Measurements from ENCODE around the gene KCNIP4.

The KCNIP4 gene

DNA sequence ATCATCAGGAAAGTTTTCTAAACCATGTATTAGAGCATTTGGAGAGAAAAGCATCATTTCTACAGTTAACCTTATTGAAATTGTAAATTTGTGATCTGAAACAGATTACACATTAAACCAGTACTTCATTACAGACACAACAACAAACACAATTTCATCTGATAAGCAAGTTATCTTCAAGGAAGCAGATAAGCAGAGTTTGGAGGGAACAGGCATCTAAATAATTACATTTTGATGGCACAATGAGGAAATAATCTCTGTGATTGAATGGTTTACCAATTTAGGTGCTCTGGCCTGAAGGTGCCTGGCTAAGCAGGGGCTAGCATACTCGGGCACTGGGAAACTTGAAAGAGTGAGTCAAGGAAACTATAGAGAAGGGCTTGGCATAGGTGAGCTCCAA, 628.5 kb downstream of the KCNIP4 start:
- DNase-seq, result no peak

- no peak for DNase-seq
Measured at GRCh38 chr4:21307709-21308108, 640.9 kb downstream of the KCNIP4 start.

- DNase-seq, result no peak
Measured at GRCh38 chr4:21304540-21304887, 644.1 kb downstream of the KCNIP4 start.

- DNase-seq, result no peak
Measured at GRCh38 chr4:21290562-21290961, 658.0 kb downstream of the KCNIP4 start.

- no peak for DNase-seq
Measured at GRCh38 chr4:21276046-21276445, 672.5 kb downstream of the KCNIP4 start.

DNA sequence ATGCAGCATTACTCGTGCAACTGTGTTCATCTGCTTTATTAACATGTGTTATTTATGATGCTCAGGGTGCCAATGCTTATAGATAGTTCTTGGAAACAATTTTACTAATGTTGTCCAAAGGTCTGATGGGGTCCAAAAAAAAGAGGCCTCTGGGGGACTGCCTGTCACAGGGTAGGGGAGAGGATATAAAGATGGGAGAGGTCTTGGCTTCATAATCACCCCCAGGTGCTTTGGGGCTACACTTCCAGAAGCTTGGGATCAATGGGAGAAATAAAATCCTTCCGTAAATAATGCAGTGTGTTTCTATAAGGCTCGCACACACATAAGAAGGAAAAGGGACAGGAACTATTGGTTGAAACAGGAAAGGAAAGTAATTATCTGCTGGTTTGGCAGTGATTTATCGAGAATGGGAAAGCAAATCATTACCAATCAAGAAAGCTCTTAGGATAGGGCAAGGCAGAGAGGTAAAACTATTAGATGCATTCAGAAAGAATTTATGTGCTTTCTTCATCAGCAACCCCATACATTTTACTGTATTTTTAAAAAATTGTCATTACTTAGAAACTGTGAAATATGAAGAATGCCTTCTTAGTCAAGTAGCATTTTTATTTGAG, 677.0 kb downstream of the KCNIP4 start:
- no peak for DNase-seq

- DNase-seq, result no peak
Measured at GRCh38 chr4:21248331-21248730, 700.2 kb downstream of the KCNIP4 start.

DNA sequence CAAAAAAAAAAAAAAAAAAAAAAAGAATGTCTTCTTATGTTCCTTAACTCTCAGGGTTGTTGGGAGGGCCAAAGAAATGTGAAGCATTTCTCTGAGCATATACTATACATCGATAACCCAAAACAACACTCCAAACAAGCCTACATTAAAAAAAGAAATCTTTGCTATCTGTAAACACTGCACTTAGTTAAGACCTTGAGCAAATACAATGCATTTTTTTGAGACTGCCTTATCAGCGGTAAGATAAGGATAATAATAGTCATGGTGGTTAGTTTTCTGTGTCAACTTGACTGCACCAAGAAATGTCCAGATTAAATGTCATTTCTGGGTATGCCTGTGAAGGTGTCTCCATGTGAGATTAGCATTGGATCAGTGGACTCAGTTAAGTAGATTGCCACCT, 706.4 kb downstream of the KCNIP4 start:
- no peak for DNase-seq

DNA sequence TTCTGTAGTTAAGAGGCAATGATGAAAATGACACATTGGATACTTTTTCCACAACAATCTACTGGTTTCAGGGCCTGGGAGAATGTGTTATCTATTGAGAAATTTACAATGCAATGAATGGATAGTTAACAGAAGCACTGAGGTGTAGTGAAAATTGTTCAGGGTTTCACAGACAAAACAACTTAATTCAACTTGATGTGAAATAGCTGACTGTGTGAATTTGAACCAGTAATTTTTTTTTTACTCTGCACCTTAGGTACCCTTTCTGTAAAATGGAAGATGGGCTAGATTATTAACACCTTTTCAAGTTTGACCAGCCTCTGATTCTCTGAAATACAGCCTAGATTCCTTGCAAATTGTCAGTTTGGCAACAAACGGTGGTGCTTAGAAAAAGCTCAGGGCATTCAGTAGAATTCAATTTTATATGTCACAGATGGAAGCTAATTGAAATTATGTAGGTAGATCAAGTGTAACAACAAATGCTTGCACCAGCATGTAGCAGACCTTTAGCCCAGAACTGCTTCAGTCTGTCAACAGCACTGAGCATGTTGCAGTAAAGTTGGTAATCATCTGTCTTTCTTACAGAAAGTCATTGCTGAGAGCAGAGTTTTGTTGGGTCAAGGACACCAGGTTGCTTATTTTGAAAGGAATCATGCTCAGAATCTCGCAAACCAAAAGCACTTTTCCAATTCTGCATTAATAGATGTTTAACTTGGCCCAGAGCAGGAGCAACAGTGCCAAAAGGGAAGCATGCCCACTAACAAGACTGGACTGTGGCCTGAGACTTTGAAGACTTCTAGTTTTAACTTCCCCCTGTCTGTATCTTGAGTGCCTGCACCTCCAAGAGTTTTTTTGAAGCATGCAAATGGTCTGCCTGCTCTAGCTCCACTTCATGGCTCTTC, 721.7 kb downstream of the KCNIP4 start:
- DNase-seq, result no peak

DNA sequence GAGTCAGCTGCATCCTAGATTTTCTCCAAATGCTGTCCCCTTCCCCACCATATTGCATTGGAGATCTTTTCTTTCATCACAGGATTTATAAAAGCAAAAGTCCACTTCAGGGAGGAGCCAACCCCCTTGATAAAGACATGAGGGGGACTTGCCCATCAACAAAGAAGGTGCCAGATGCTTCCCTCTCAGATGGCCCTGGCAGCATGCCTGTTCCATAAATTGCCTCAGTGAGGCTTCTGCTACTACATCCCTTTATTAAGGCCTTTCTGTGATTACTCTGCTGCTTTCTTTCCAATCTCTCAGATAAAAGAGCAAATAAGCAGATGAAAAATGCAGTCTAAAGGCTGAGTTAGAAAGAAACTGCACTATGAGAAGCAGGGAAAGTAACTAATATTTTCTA, 736.7 kb downstream of the KCNIP4 start:
- DNase-seq, result no peak

DNA sequence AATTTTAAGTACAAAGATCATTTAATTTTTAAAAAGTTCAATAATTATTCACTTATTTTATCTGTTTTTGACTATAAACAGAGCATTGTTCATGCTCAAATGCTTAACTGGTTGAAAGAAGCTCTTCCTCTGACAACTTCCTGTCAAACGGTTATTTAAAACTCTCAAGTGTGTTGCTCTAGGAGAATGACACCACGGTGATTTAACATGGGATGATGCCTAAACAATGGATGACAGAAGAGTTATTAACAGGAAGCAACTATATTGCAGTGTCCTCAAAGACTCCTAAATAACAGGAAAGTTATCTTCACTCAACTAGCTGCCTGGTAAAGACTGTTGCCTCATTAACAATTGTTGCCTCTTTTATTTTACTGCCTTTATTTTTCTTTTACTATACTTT, 738.7 kb downstream of the KCNIP4 start:
- no peak for DNase-seq

DNA sequence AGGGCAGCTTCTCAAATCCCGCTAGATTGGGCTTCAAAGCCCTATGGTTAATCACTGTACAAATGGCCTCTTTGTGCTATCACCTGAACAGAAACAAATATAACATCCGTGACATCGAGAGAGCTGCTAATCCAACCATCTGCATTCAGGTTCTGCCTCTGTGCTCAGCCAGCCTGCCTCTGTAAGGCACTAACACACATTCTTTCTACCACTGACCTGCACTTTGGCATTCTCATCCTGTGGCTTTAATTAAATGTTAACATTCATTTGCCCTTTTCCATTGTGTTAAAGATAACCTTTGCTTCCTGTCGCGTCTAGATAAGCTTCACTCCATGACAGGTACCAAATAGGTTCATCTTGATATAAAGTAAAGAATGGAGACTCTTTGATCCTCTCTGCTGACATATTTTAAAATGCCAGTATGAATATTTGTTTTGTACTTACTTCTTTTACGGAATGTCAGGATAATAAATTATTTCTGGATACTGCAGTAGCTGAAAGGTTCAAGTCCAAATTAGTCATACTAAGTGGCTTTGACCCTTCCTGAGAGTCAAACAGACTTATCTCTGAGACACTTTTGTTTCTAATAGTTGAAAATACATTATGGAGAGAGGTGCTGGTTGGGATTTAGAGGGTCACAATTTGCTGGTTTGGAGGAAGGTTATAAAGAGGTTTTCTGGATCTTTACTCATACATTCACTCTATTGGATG, 742.6 kb downstream of the KCNIP4 start:
- no peak for DNase-seq

DNA sequence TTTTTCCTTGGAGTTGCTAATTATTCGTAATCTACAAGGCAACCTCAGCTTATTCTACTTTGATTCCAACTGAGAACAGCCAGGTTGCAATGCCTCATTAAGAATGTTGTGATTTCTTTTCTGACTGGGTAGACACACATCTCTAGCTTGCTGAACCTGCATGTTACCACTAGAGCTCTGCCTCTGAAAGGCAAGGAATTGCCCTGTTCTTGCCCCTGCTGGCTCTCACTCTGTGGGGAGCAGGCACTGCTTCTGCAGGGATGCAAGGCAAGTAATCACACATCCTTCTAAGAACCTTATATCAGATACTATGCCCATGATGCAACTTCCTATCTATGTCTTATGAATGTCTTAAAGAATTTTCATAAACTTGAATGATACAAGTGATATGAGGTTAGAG, 745.2 kb downstream of the KCNIP4 start:
- no peak for DNase-seq

GRCh38 chr4:21202959-21203358, 745.6 kb downstream of the KCNIP4 start:
- DNase-seq, result no peak

GRCh38 chr4:21198683-21199082, 749.9 kb downstream of the KCNIP4 start:
- DNase-seq, result no peak

DNA sequence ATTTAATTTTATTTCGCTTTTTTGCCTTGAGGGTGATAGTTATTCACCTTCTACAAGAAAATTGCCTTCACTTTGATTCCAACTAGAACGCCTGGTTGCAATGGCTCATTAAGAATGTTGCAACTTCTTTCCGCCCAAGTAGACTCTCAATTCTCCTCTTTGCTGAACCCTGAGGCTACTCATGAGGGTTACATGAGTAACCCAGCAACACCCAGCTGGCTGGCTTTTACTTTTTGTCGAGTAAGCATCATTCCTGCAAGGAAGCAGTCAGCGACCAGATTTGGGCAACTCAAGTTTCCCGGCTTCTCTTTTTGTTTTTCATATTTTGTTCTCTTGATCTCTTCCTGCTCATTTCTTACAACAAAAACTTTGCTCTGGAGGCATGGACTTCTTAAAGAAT, 752.9 kb downstream of the KCNIP4 start:
- DNase-seq, result no peak

DNA sequence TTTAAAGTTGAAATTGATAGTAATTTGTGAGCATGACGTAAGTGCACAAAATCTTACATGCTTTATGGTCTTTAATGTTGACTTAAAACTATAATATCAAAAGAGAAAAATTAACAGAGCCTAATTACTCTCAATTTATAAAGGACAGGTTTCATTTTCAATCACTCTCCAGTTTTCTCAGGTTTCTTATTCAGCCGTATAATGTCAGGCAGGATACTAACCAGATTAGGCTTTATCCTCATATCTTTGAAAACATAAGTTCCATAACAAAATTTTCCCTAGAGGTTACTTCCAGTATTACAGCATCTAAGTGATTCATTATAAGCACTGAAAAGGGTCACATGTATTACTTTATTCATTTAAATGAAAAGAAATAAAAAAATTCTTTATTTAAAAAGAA, 756.2 kb downstream of the KCNIP4 start:
- DNase-seq, result no peak

DNA sequence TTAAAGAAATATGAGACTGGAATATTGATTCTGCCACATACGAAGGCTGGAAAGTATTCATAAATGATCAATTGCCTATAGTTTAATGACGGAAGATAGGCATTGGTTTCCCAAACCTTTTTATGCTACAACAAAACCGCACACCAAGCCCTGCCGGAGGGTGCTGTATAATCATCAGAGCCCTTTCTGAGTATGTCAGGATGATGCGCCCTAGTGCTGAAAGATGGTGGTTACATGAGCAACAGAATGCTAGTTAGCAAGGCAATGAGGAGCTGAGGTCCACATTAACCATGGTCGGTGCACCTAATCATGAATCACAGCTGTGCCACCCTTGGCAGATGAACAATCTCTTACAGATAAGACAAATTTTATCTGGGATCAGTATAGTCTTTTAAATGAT, 757.3 kb downstream of the KCNIP4 start:
- DNase-seq, result no peak

GRCh38 chr4:21184788-21185187, 763.8 kb downstream of the KCNIP4 start:
- DNase-seq, result no peak

DNA sequence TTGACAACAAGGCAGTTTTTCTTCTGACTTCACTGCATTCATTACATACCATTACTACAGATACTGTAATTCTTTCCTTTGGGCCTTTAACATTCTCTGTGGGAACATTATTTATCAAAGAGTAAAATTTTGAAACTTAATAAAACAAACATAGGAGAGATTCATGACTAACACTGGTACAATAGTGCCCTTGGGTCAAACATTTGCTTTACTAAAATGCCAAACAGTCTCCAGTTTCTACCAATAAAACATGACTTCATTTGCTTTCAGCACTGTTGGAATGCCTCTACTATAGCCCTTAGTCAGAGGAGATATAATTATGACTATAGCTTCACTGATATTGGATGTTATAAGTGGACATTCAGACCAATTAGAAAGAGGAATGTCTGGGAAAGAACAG, 766.9 kb downstream of the KCNIP4 start:
- no peak for DNase-seq

GRCh38 chr4:21177871-21178270, 770.7 kb downstream of the KCNIP4 start:
- DNase-seq, result no peak

DNA sequence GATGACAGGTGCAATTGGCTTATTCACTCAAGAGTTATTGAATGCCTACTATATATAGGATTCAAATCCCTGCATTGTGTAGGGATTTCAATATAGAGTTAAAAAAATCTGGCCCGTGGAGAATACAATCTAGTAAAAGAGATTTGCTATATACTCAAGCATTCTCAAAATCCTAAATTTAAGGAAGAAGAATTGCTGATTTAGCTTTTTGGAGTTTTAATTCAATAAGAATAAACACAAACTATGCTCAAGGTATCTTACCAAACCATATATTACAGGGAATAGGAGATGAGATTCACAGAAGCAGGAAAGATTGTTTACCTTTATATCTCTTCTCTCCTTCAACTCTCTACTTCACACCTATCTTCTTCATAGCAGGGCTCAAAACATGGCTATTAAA, 771.5 kb downstream of the KCNIP4 start:
- DNase-seq, result no peak

DNA sequence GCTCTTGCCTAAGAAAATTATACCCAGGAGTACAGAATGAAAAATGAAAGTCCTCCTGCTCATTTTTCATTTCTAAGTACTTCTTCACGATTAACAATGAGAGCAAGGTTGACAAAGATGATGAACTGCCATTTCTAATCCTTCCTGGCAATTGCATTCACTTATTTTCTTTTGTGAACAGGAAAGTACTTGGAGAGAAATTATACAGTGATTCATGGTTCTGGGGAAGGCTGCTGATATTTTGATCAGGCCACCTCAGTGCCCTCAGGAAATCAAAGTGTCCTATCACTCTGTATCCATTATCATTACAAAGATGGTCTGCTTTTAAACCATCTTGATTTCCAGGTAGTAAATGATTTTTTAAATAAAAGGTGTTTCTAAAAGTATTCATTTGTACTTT, 780.9 kb downstream of the KCNIP4 start:
- no peak for DNase-seq

DNA sequence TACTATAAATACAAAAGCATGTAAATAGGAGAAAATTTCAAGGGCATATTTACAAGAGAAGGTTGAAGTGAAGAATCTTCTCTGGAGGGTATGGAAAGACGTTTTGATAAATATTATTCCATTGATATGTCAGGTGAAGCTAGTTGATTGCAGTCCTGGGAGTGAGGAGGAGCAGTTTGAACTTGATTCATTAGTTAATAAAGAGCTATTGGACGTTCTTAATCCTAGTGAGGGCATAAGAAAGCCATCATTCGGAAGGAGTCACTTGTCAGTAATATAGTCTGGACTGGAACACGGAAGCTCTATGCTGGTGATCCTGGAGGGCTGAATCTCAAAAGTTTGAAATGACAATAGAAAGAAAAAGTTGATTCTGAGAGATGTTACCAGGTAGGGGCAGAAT, 793.2 kb downstream of the KCNIP4 start:
- DNase-seq, result no peak

Data from activated CD4-positive, alpha-beta T cell treated with anti-CD3 and anti-CD28 coated beads, Interleukin-2, amount 50 U/mL, for 16 hours (primary cell).